Bladder microvascular endothelial cell (primary cell): Measurements from ENCODE around the gene CCDC134. TPM values are rescaled to one million over a fixed set of nuclear protein-coding genes. Genes with fewer than 3 reads are reported as not detected.

Experiments used
- total RNA-seq: library from RNA; depleted of rRNA; stranded (reverse); fragments of >200 nt; gene quantifications from 2 replicates; pipeline ENCODE4 v1.2.3, GENCODE V29; 2014

The CCDC134 gene
- 4.3 and 4.5 TPM in 2 replicates for total RNA-seq

DNA sequence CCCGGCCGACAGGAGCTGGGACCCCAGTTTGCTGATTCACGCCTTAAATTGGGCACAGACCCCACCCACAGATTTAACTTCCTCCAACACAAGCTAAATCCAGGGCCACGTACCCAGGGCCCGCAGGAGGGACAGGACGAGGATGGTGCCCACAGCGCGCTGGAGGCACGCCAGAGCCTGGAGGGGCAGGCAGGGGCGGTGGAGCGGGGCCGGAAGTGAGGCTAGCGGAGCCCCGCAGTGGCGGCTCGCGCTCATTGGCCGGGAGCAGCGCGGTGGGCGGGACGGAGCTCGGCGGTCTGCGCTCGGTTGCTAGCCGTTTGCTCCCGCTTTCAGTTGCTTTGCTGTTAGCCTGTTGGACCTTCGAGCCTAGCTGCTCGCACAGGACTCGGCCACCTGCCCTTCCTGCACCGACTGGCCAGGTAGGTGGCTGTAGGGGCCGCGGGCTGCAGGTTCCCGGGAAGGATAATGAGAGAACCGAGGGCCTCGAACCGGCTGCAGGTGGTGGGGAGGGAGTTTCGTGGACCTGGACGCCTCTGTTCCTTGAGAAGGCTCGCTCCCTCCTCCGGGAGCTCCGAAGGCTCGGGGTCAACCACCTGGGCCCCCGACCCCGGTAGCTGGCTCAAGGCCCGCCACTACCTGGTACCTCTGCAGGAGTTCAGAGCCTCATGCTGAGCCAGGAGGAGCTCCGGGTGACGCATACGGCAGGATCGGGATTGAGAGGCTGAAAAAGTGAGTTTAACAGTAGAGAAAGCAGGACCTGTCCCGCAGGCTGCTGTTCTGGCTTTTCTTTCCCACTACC is at the start of gene CCDC134:
CCDC134 (plus strand) TSS at position 332 of the 799 bp plus-strand sequence. CDS start 8,212 bp downstream, outside the sequence.

DNA sequence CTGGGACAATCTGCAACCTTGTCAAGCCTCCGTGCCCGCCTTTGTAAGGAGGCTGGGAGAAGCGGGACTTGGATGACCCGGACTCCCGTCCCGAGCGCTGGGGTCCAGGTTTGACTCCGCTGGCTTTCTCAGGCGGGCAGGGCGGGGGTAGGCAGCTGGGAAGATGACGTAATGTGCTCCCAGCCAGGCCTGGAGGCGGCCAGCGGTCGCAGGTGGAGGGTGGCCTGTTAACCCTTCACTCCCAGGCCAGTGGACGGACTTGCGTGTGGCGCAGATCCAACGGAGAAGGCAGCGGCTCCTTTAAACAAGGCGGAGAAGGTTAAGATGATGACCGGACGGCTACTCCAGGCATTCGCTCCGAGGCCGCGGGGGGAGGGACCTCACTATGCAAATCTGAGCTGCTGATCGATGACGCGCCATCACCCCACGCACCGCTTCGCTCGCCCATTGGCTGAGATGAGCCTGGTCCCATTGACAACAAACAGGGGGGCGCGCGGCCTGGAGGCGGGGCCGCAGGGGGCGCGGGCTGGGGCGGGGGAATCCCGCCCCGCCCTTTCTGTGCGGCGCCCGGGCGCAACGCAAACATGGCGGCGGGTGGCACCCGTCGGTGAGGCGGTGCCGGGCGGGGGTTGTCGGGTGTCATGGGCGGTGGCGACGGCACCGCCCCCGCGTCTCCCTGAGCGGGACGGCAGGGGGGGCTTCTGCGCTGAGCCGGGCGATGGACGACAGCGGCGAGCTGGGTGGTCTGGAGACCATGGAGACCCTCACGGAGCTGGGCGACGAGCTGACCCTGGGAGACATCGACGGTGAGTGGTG is 32.3 kb downstream of the CCDC134 start, which contains the start of gene SREBF2:
SREBF2 (plus strand) TSS at position 553 of the 816 bp plus-strand sequence; CDS start at position 719, 166 bp downstream.

Other genes starting within 250 kb of the CCDC134 start
- gene CSDC2, start 239.7 kb upstream of the CCDC134 start, total RNA-seq: not detected in 2 replicates
- 3.6 and 5.2 TPM in 2 replicates for gene PMM1, start 210.8 kb upstream of the CCDC134 start, total RNA-seq
- gene DESI1, start 179.6 kb upstream of the CCDC134 start, total RNA-seq: 10.8 and 18.9 TPM in 2 replicates
- gene XRCC6, start 179.4 kb upstream of the CCDC134 start, total RNA-seq: 304 and 336 TPM in 2 replicates
- gene SNU13, start 111.8 kb upstream of the CCDC134 start, total RNA-seq: 69.9 and 80.4 TPM in 2 replicates
- gene MEI1, start 101.2 kb upstream of the CCDC134 start, total RNA-seq: 0.31 TPM in 1 of 2 replicates, not detected in the other
- 43.1 and 81.1 TPM in 2 replicates for gene SREBF2, start 32.4 kb downstream of the CCDC134 start, total RNA-seq
- not detected in 2 replicates for gene SHISA8, start 114.4 kb downstream of the CCDC134 start, total RNA-seq
- under 0.01 TPM in 1 of 2 replicates, not detected in the other for gene TNFRSF13C, start 126.1 kb downstream of the CCDC134 start, total RNA-seq
- 18.3 and 38.7 TPM in 2 replicates for gene CENPM, start 146.5 kb downstream of the CCDC134 start, total RNA-seq
- gene SEPTIN3, start 168.8 kb downstream of the CCDC134 start, total RNA-seq: under 0.01 and 0.06 TPM in 2 replicates
- 0.16 and 0.31 TPM in 2 replicates for gene WBP2NL, start 198.1 kb downstream of the CCDC134 start, total RNA-seq